ENCODE results near the gene TIMM10. TPM values are rescaled to one million over a fixed set of nuclear protein-coding genes. Genes with fewer than 3 reads are reported as not detected.

The TIMM10 gene
- total RNA-seq, 1 donor from 2014 or later = 19.1 TPM

- H4K20me1 ChIP-seq (ENCODE audit: low read depth) = peaks cover 11% of the 10 kb centered on the region
- Mint-ChIP-seq H3K9me3 (no peaks in the 10 kb centered on the region), H3K4me3 (no peak overlapping the region), H3K27ac (peak overlapping the region; percentile 48), H3K36me3 (no peaks in the 10 kb centered on the region), H3K27me3 (ENCODE audit: insufficient read depth, low read depth) (peaks cover 24% of the 10 kb centered on the region), H3K4me1 (peaks cover 25% of the 10 kb centered on the region)
- no peak overlapping the region for H3K9ac ChIP-seq
- no peak for DNase-seq (ENCODE audit: low spot score)
- H3K27me3 ChIP-seq = peaks cover 25% of the 10 kb centered on the region
- H3K36me3 ChIP-seq = no peaks in the 10 kb centered on the region
- H3K27ac ChIP-seq = no peak overlapping the region
- H3K4me2 ChIP-seq = no peak overlapping the region
- no peaks in the 10 kb centered on the region for H3F3A ChIP-seq (ENCODE audit: low read depth)
- no peak overlapping the region for H2AFZ ChIP-seq (replicated peaks)
- H3K9me3 ChIP-seq (ENCODE audit: low read depth) = no peaks in the 10 kb centered on the region
- H3K79me2 ChIP-seq (ENCODE audit: low read depth) = no peaks in the 10 kb centered on the region
- no peaks in the 10 kb centered on the region for H3K4me1 ChIP-seq
- TF ChIP-seq EZH2 (IDR thresholded peaks at IDR 0.05) = no peak
- TF ChIP-seq EZH2phosphoT487 (IDR thresholded peaks at IDR 0.05) = no peak
- TF ChIP-seq CTCF (IDR thresholded peaks at IDR 0.05) = no peak
- no peak overlapping the region for H3K4me3 ChIP-seq
Measured at GRCh38 chr11:57502870-57503269, 27.7 kb downstream of the TIMM10 start.

GRCh38 chr11:57502376-57502775, 28.2 kb downstream of the TIMM10 start:
- Mint-ChIP-seq H3K27ac (no peak overlapping the region), H3K4me1 (peaks cover 25% of the 10 kb centered on the region), H3K27me3 (ENCODE audit: insufficient read depth, low read depth) (peaks cover 24% of the 10 kb centered on the region), H3K9me3 (no peaks in the 10 kb centered on the region), H3K36me3 (no peaks in the 10 kb centered on the region), H3K4me3 (no peak overlapping the region)
- TF ChIP-seq EZH2phosphoT487 (IDR thresholded peaks at IDR 0.05) = no peak
- no peak overlapping the region for H2AFZ ChIP-seq (replicated peaks)
- no peak overlapping the region for H3K27ac ChIP-seq
- H3K79me2 ChIP-seq (ENCODE audit: low read depth) = no peaks in the 10 kb centered on the region
- DNase-seq (ENCODE audit: low spot score) = no peak
- H3K36me3 ChIP-seq = no peaks in the 10 kb centered on the region
- no peak overlapping the region for H3K4me2 ChIP-seq
- H4K20me1 ChIP-seq (ENCODE audit: low read depth) = peaks cover 11% of the 10 kb centered on the region
- H3K27me3 ChIP-seq = peaks cover 30% of the 10 kb centered on the region
- H3K9me3 ChIP-seq (ENCODE audit: low read depth) = no peaks in the 10 kb centered on the region
- no peaks in the 10 kb centered on the region for H3F3A ChIP-seq (ENCODE audit: low read depth)
- no peak overlapping the region for H3K9ac ChIP-seq
- no peaks in the 10 kb centered on the region for H3K4me1 ChIP-seq
- H3K4me3 ChIP-seq = no peak overlapping the region

GRCh38 chr11:57501953-57502352, 28.6 kb downstream of the TIMM10 start:
- Histone ChIP-seq H3K27me3 (peaks cover 31% of the 10 kb centered on the region), H4K20me1 (ENCODE audit: low read depth) (peaks cover 11% of the 10 kb centered on the region), H2AFZ (replicated peaks) (no peak overlapping the region), H3K9me3 (ENCODE audit: low read depth) (no peaks in the 10 kb centered on the region), H3F3A (ENCODE audit: low read depth) (no peaks in the 10 kb centered on the region), H3K36me3 (no peaks in the 10 kb centered on the region), H3K4me3 (no peak overlapping the region), H3K27ac (no peak overlapping the region), H3K4me2 (no peak overlapping the region), H3K4me1 (no peaks in the 10 kb centered on the region), H3K9ac (no peak overlapping the region), H3K79me2 (ENCODE audit: low read depth) (no peaks in the 10 kb centered on the region)
- no peak for DNase-seq (ENCODE audit: low spot score)
- H3K27me3 Mint-ChIP-seq (ENCODE audit: insufficient read depth, low read depth) = peaks cover 25% of the 10 kb centered on the region
- no peak overlapping the region for H3K27ac Mint-ChIP-seq
- TF ChIP-seq EZH2 (IDR thresholded peaks at IDR 0.05) = no peak
- TF ChIP-seq CTCF (IDR thresholded peaks at IDR 0.05) = no peak
- no peak for TF ChIP-seq EZH2phosphoT487 (IDR thresholded peaks at IDR 0.05)
- no peaks in the 10 kb centered on the region for H3K36me3 Mint-ChIP-seq
- H3K9me3 Mint-ChIP-seq = no peaks in the 10 kb centered on the region
- no peak overlapping the region for H3K4me3 Mint-ChIP-seq
- peaks cover 25% of the 10 kb centered on the region for H3K4me1 Mint-ChIP-seq

GRCh38 chr11:57500926-57501325, 29.6 kb downstream of the TIMM10 start:
- no peak overlapping the region for H2AFZ ChIP-seq (replicated peaks)
- H3K4me2 ChIP-seq = no peak overlapping the region
- no peaks in the 10 kb centered on the region for H3K9me3 ChIP-seq (ENCODE audit: low read depth)
- Mint-ChIP-seq H3K27me3 (ENCODE audit: insufficient read depth, low read depth) (peaks cover 25% of the 10 kb centered on the region), H3K27ac (no peak overlapping the region), H3K36me3 (no peaks in the 10 kb centered on the region), H3K4me1 (peaks cover 25% of the 10 kb centered on the region), H3K4me3 (no peak overlapping the region), H3K9me3 (no peaks in the 10 kb centered on the region)
- no peaks in the 10 kb centered on the region for H3K4me1 ChIP-seq
- no peak overlapping the region for H3K9ac ChIP-seq
- no peak for TF ChIP-seq EZH2 (IDR thresholded peaks at IDR 0.05)
- H3F3A ChIP-seq (ENCODE audit: low read depth) = no peaks in the 10 kb centered on the region
- no peak for DNase-seq (ENCODE audit: low spot score)
- no peaks in the 10 kb centered on the region for H3K79me2 ChIP-seq (ENCODE audit: low read depth)
- H3K27me3 ChIP-seq = peaks cover 31% of the 10 kb centered on the region
- H3K4me3 ChIP-seq = no peak overlapping the region
- H3K27ac ChIP-seq = no peak overlapping the region
- peaks cover 11% of the 10 kb centered on the region for H4K20me1 ChIP-seq (ENCODE audit: low read depth)
- no peaks in the 10 kb centered on the region for H3K36me3 ChIP-seq
